CD4-positive, alpha-beta T cell treated with Interleukin-21 for 1 hour (primary cell): Measurements from ENCODE around the gene SLC35D3.
"Not testable (repeated sequence)": the region's sequence is repeated elsewhere in the genome, so short reads cannot be mapped to it uniquely, and the experiment has no call there.

Experiments
- DNase-seq: peaks from one replicate; pipeline ENCODE4 v3.0.0-alpha.2; 2020

Gene SLC35D3

GRCh38 chr6:136921936-136922684 lies at the start of gene SLC35D3:
Gene SLC35D3, plus strand, starts transcription at chr6:136922301. Its CDS starts 128 bp downstream, at chr6:136922429.
- DNase-seq, result no peak

GRCh38 chr6:136873748-136874147 lies 48.4 kb upstream of the SLC35D3 start:
- DNase-seq, result no peak

GRCh38 chr6:136876469-136876868 lies 45.6 kb upstream of the SLC35D3 start:
- DNase-seq, result not testable (repeated sequence)

GRCh38 chr6:136880748-136881460 lies 41.2 kb upstream of the SLC35D3 start:
- no peak for DNase-seq

- no peak for DNase-seq
Observed at GRCh38 chr6:136886091-136886490, 36.0 kb upstream of the SLC35D3 start.

GRCh38 chr6:136887953-136888352 lies 34.1 kb upstream of the SLC35D3 start:
- DNase-seq, result no peak

- DNase-seq, result no peak
Observed at GRCh38 chr6:136889271-136890193, 32.6 kb upstream of the SLC35D3 start.

GRCh38 chr6:136890194-136890839 lies 31.8 kb upstream of the SLC35D3 start:
- DNase-seq, result no peak

- DNase-seq, result no peak
Observed at GRCh38 chr6:136890986-136891385, 31.1 kb upstream of the SLC35D3 start.

GRCh38 chr6:136893187-136893586 lies 28.9 kb upstream of the SLC35D3 start:
- no peak for DNase-seq

- no peak for DNase-seq
Observed at GRCh38 chr6:136895901-136896300, 26.2 kb upstream of the SLC35D3 start.

- DNase-seq, result no peak
Observed at GRCh38 chr6:136897071-136897470, 25.0 kb upstream of the SLC35D3 start.

GRCh38 chr6:136901212-136901784 lies 20.8 kb upstream of the SLC35D3 start:
- no peak for DNase-seq

GRCh38 chr6:136904477-136904876 lies 17.6 kb upstream of the SLC35D3 start:
- DNase-seq, result not testable (repeated sequence)

- no peak for DNase-seq
Observed at GRCh38 chr6:136914947-136915346, 7.2 kb upstream of the SLC35D3 start.

- DNase-seq, result no peak
Observed at GRCh38 chr6:136918706-136919105, 3.4 kb upstream of the SLC35D3 start.

GRCh38 chr6:136920216-136920615 lies 1.9 kb upstream of the SLC35D3 start:
- DNase-seq, result no peak

GRCh38 chr6:136920671-136921380 lies 1.3 kb upstream of the SLC35D3 start:
- no peak for DNase-seq

GRCh38 chr6:136921381-136921935 lies 643 bp upstream of the SLC35D3 start:
- DNase-seq, result no peak

- no peak for DNase-seq
Observed at GRCh38 chr6:136922685-136923006, 545 bp downstream of the SLC35D3 start.
